IPS-18c (cell line): Measurements from ENCODE around the gene FBXO3.
"Not testable (repeated sequence)": the region's sequence is repeated elsewhere in the genome, so short reads cannot be mapped to it uniquely, and the experiment has no call there.

Experiments used
- H3K4me3 ChIP-seq: 2 replicates; pipeline ENCODE4 v1.7.0; 2013; ENCODE audit warnings: low read depth, mild to moderate bottlenecking, low read length, moderate library complexity; ENCODE audit not compliant: insufficient read depth
- H3K9me3 ChIP-seq: one replicate; pipeline ENCODE4 v1.6.1; 2013; ENCODE audit warnings: mild to moderate bottlenecking, low read length, moderate library complexity; ENCODE audit not compliant: control insufficient read depth, insufficient read depth

The FBXO3 gene, protein sequence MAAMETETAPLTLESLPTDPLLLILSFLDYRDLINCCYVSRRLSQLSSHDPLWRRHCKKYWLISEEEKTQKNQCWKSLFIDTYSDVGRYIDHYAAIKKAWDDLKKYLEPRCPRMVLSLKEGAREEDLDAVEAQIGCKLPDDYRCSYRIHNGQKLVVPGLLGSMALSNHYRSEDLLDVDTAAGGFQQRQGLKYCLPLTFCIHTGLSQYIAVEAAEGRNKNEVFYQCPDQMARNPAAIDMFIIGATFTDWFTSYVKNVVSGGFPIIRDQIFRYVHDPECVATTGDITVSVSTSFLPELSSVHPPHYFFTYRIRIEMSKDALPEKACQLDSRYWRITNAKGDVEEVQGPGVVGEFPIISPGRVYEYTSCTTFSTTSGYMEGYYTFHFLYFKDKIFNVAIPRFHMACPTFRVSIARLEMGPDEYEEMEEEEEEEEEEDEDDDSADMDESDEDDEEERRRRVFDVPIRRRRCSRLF

DNA sequence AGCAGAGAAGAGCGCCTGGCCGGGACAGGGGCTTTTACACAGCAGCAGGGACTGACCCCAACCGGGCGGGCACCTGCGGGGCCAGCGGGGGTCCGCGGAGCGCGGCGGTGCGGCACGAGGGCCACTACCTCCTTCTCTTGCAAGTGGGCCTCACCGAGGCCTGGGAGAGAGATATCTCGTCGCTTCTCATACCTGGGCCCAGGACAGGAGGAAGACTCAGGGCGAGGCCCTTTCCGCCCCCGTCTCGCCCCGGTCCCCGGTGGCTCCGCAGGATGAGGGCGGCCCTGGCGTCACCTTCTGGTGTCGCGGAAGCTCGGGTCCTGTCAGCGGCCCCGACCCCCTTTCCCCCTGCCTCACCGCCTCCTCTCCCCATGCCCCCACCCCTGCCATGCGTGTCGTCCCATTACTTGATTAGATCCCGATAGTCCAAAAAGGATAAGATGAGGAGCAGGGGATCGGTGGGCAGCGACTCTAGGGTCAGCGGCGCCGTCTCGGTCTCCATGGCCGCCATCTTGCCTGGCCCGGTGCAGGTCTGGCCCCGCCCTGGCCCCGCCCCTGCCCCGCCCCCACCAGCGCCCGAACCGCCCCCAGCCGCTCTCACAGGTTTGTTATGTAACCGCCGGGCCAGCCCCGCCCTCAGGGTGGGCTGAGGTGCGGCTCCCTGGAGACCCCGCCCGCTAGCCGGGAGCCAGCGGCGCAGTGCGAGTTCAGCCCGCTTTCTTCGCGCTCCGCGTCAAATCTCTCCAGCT, at the start of gene FBXO3:
TSS of gene FBXO3 (minus strand) at position 534 of the 749 bp plus-strand sequence. CDS start at position 511, 23 bp downstream.
- Histone ChIP-seq H3K9me3 (no peaks in the 10 kb centered on the region), H3K4me3 (peak within 1 kb of the TSS; percentile 81)

DNA sequence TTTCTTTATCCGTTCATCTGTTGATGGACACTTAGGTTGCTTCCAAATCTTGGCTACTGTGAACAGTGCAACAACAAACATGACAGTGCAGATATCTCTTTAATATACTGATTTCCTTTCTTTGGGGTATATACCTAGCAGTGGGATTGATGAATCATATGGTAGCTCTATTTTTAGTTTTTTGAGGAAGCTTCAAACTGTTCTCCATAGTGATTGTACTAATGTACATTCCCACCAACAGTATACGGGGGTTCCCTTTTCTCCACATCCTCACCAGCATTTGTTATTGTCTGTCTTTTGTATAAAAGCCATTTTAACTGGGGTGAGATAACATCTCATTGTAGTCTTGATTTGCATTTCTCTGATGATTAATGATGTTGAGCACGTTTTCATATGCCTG, 48.7 kb upstream of the FBXO3 start:
- H3K4me3 ChIP-seq, result not testable (repeated sequence)

DNA sequence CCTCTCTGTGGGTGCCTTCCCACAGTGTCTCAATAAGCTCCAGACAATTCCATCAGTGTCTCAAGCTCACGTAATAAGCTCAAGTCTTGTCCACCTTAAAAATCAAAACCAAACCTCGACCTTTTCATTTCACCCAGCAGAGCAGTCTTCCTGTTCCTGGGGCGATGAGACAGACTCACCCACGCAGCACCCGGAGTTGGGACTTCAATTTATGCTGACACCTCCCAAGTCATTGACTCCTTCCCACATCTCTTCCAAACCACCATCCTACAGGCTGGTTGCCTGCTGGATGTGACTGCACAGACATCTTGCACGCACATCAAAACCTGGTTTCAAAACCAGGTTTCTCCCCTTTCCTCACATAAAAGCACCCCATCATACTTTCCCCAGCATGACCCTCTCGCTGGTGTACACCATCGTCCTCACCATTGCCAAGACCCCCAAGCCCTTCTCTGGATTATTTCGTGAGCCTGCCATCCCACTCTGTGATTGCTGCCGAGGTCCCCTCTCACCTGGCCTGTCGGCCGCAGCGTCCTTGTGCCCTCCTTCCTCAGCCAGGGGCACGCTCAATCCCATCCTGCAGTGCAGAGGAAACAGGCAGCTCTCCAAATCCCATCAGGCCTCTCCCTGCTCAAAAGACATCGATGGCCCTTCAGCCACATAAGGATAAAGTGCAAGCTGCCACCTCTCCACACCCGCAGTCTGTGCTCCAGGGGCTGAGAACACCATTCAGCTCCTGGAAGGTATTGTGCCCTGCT, 45.1 kb upstream of the FBXO3 start:
- no peak overlapping the region for H3K4me3 ChIP-seq

More for the DNA sequence above, 48.7 kb upstream of the FBXO3 start:
- not testable (repeated sequence) for H3K9me3 ChIP-seq

DNA sequence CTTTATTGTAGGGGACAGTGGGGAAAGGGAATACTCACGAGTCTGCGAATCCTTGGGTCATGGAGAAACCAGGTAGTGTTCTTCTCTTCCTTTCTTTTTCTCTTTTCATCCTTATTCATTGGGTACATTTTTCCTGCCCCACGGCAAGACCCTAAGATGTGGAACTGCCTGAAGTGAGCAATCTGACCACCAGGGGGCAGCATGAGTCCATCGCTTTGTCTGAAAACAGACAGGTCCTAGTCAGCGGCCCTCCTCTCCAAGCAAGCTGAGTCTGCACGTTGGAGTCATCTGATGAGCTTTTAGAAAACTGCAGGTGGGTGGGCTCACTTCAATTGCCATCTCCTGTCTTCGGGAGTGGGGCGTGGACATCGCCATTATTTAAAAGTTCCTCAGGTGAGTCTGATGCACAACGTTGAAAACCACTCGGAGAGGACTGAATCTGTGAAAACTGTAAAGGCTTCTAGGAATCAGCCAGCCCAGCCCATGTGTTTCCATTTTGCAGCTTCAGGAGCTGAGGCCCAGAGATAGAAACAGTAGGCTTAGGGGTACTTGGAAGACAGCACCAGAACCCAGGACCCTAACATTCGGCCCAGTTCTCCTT, 34.0 kb upstream of the FBXO3 start:
- Histone ChIP-seq H3K4me3 (no peak overlapping the region), H3K9me3 (no peaks in the 10 kb centered on the region)

More for the DNA sequence above, 45.1 kb upstream of the FBXO3 start:
- no peaks in the 10 kb centered on the region for H3K9me3 ChIP-seq

DNA sequence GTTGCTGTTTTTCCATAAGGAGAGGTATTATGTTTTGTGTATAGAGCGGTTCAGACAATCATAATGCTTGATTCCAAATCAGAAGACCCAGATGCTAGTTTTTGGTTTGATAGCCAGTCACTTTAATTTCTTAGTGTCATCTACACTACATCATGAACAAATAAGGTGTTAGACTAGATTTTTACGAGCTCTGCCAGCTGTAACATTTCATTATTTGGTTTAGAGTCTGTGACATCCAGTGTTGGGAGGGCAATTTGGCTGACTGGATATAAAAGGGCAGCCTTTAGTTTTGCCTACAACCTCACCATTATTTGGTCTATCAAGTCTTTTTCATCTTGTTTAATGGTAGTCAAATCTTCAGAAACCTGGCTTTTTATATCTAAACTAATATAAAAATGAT, 30.2 kb upstream of the FBXO3 start:
- Histone ChIP-seq H3K9me3 (no peaks in the 10 kb centered on the region), H3K4me3 (no peak overlapping the region)

DNA sequence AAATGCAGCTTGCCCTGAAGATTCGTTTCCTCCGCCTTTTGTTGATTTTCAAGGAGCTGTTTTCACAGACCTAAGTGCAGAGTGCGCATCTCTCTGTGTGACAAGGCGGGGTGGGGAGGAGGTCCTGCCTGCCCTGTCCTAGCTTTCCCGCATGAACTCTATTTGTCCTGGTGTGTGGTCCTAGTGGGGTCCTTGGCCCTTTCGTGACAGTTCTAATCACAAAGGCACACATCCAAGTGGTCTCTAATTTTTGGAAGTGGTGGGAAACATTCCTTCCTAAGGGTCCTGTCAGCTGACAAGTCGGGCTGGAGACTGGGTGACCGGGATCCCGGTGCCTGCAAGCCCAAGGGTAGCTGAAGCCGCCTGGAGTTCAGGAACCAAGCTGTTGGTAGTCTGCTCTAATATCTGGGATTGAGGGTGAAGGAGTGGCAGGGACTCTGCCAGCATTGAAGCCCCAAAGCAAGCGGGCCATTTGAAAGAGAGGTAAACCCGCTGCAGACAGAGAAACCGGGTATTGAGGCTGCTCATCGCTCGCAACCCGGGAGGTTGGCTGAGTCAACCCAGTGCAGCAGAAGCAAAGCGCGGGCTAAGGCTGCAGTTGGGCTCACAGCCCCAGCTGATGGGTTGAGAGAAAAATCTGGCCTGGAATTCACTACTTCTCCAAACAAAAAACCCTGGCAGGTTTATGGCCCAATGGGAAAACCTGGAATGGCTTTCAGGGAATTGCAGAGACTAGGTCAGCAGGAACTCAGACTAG, 28.1 kb upstream of the FBXO3 start:
- no peaks in the 10 kb centered on the region for H3K9me3 ChIP-seq
- H3K4me3 ChIP-seq, result peak overlapping the region; percentile 48; the same call in 1 of the 2 replicates

DNA sequence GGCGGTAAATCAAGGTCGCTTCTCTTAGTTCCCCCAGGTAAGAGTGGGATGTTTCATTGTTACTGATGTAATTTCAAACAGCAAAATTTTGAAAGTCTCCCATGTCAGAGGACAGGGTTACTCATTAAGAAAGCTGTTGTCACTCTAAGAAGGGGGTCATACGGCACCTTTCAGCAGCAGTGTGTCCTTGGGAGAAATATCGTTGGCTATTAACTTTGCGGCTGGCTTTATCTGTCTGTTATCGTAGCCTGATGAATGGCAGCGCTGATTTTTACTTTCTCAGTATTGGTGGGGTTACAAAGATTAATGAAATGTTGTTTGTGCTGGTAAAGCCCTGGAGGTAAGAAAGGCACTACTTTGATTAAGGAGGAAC, 27.5 kb upstream of the FBXO3 start:
- Histone ChIP-seq H3K9me3 (no peaks in the 10 kb centered on the region), H3K4me3 (peak overlapping the region; percentile 48; the same call in 1 of the 2 replicates)

DNA sequence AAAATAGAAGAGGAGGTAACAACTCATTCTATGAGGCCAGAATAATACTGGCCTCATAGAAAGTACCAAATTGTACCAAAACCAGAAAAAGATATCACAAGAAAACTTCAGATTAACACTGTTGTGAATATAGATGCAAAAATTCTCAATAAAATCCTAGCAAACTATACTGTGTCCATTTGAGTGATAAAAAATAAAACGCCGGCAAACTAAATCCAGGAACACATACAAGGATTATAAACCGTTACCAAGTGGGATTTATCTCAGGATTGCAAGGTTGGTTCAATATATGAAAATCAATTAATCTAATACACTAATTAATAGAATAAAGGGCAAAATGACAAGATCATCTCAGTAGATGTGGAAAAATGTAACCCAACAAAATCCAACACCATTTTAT, 23.6 kb upstream of the FBXO3 start:
- no peak overlapping the region for H3K4me3 ChIP-seq
- no peaks in the 10 kb centered on the region for H3K9me3 ChIP-seq

DNA sequence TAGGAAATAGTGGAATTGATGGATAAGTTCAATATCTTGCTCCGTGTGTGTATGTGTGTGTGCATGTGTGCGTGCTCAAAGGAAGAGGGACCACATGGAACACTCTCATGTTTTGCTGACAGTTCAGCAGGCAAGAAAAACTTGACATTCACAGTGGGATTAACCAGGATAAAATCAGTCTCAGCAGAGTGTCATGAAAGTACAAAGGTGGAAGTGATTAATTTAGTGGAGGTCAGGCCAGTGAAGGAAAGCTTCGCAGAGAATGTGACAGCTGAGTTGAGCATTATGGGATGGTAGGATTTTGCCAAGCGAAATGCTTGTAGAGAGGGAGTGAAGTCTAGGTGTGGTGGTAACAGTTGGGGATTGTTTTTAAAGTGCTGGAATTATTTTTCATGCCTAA, 15.7 kb upstream of the FBXO3 start:
- no peak overlapping the region for H3K4me3 ChIP-seq
- no peaks in the 10 kb centered on the region for H3K9me3 ChIP-seq

DNA sequence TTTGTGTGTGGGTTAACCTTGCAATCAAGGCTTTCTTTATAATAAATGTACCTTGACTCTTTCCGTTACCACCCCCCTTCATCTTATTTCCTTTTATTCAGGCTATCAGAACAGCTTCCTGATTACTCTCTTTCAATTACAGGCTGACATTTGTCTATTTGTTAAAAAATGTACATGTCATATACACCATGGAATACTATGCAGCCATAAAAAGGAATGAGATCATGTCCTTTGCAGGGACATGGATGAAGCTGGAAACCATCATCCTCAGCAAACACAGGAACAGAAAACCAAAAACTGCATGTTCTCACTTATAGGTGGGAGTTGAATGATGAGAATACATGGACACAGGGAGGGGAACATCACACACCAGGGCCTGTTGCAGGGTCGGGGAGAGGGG, 13.8 kb upstream of the FBXO3 start:
- H3K4me3 ChIP-seq, H3K9me3 ChIP-seq: not testable (repeated sequence)

DNA sequence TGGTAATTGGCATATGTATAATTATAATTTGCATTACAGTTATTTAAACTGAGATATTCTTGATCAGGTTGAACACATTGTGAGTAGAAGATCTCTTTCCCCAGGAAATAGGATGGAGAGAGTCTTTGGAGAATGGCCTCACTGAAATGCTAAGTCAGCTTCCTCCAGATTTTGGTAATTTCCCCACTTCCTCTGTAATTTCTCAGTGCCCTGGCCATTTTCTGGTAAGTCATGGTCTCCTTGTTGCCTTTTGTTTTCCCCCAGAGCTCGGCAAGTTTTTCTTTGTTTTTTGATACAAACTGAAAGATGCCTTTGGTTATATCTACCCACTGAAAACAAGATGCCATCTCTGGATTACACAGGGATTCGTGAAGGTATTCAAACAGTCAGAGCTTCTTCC, 12.8 kb upstream of the FBXO3 start:
- Histone ChIP-seq H3K4me3 (no peak overlapping the region), H3K9me3 (no peaks in the 10 kb centered on the region)

DNA sequence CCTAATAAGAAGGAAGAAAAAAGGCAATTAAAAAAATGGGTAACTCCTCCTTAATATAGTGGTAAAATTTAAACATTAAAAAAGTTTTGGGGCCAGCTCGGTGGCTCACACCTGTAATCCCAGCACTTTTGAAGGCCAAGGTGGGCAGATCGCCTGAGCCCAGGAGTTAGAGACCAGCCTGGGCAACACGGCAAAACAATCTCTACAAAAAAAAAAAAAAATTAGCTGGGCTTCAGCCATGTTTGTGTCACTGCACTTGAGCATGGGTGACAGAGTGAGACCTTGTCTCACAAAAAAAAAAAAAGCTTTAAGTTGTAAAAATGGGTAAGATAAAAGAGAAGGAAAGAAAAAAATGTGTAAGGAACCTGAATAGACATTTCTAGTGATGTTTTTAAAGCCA, 11.3 kb upstream of the FBXO3 start:
- Histone ChIP-seq H3K9me3 (no peaks in the 10 kb centered on the region), H3K4me3 (no peak overlapping the region)

DNA sequence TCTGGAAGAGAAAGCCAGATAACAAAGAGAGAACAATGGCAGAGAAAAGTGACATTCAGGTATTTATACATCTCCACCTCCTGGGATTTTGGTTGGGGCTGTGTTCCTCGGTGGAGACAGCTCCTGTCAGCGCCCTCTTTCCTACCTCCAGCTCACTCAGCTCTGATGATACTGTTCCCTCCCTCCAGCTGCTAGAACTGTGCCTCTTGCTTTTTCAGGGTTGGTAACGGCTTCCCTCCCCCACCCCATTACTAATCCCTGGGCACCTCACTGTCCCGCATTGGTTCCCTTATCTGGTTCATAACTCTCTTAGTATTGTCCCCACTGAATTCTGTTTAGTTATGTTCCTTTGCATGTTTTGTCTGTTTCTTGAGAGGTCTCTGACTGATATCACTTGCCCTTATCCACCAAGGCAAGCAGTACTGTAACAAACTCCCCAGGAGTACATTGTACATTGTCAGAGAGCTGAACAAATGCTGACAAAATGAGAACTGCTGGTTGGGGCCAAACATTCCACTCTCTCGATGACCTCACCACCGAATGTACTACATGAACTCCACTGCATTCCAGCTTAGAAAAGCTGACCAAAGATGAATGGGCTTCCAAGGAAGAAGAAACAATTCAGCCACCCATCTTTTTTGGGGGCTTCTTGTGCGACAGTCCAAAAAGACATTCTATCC, 5.7 kb upstream of the FBXO3 start:
- H3K4me3 ChIP-seq, result no peak overlapping the region
- no peaks in the 10 kb centered on the region for H3K9me3 ChIP-seq

DNA sequence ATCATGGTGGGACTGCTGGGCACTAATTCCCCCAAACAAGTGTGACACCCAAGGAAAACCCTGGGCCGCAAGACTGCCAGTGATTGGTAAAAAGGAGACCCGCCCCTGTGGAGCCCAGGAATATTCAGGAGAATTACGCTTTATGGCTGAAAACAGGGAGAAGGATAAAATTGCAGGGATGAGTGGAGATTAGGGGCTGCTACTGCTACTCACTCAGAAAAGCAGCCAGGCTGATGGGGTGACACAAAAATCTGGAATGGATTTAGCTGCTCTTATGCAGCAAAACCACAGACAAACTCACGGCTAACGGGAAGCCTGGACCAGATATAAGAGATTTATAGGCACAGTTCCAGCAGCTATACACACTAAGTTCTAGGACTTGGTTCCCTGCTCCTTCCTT, 4.4 kb upstream of the FBXO3 start:
- H3K4me3 ChIP-seq, result no peak overlapping the region

DNA sequence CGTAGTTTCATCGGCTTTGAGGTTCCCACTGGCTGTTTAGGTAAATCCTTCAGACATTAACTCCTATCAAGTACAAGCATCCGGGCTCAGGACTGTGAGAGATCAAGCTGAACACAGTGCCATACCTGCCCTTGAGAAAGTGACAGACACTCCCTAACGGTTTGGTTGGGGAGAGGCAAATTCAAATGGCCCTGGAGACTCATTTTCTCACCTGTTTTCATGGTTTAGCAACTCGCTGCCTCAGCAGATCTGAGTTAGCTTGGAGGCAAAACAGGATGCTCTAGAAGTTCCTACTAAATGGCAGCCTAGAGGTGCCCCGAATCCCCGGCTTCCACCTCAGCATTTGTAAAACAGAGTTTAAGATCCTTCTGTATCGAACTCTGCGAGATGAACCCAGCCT, 3.6 kb upstream of the FBXO3 start:
- H3K9me3 ChIP-seq, result no peaks in the 10 kb centered on the region
- H3K4me3 ChIP-seq, result no peak overlapping the region

More for the DNA sequence above, 4.4 kb upstream of the FBXO3 start:
- no peaks in the 10 kb centered on the region for H3K9me3 ChIP-seq

DNA sequence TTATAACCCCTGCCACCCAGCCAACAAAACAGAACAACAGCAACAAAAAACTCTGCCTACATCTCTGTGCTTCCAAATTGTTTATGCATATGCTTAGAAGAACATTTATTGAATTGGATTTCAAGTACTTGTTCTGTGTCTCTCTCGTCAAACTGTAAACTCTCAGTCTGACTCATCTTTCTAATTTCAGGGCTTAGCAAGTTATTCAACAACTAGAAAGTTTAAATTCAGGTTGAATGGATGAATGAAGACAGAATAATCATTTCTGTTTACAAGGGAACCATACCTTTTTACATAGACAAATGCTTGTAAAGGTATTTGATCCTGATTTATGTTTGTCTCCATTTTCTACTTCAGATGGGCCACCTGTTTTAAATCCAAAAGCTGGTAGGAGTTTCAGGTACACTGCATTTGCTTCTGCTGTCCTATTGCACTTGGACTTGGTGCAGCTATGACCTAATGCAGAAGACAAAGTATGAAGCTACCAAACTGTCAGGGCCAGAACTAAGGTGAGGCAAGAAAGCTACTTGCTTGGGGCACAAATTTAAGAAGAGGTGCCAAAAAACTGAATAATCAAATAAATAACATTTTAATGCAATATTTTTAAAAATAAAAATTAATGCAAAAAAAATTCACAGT, 1.6 kb upstream of the FBXO3 start:
- Histone ChIP-seq H3K4me3 (no peak overlapping the region), H3K9me3 (no peaks in the 10 kb centered on the region)
